Calu3 (cell line): ENCODE measurements around the gene PCNX1. TPM values are rescaled to one million over a fixed set of nuclear protein-coding genes. Genes with fewer than 3 reads are reported as not detected.

Experiments
- BruUV-seq: library from RNA; stranded (reverse); fragments of 400-500 nt; replicated peaks from 2 replicates; lab custom pipeline; 2021; lab: Mats Ljungman, UMichigan
- CTCF ChIA-PET: fragments of 300-600 bp; sonication (Branson Sonifier 250); formaldehyde crosslinking; loops from one replicate; lab custom pipeline; 2022; ENCODE audit warnings: antibody characterized with exemption; lab: Charles Lee
- DNase-seq: peaks from one replicate; pipeline ENCODE4 v3.0.0; 2022
- H3K27ac Mint-ChIP-seq: one replicate; pipeline ENCODE4 v1.8.0; 2022; ENCODE audit warnings: mixed read lengths; ENCODE audit not compliant: unreplicated experiment
- H3K27me3 Mint-ChIP-seq: one replicate; pipeline ENCODE4 v1.8.0; 2022; ENCODE audit warnings: mixed read lengths; ENCODE audit not compliant: unreplicated experiment
- H3K36me3 Mint-ChIP-seq: one replicate; pipeline ENCODE4 v1.8.0; 2022; ENCODE audit warnings: mild to moderate bottlenecking, moderate library complexity, mixed read lengths; ENCODE audit not compliant: insufficient read depth, unreplicated experiment
- H3K4me1 Mint-ChIP-seq: one replicate; pipeline ENCODE4 v1.8.0; 2022; ENCODE audit warnings: mild to moderate bottlenecking, low read depth, mixed read lengths; ENCODE audit not compliant: unreplicated experiment
- H3K4me3 Mint-ChIP-seq: one replicate; pipeline ENCODE4 v1.8.0; 2022; ENCODE audit warnings: mild to moderate bottlenecking, low read depth, moderate library complexity, mixed read lengths; ENCODE audit not compliant: unreplicated experiment
- H3K9me3 Mint-ChIP-seq: one replicate; pipeline ENCODE4 v1.8.0; 2022; ENCODE audit warnings: low read depth, mixed read lengths; ENCODE audit not compliant: unreplicated experiment
- intact Hi-C: fragments of 100-400 bp; cut with micrococcal nuclease; formaldehyde crosslinking; loops from one replicate; pipeline ENCODE4 v1.10.0; 2022; ENCODE audit not compliant: unreplicated experiment
- total RNA-seq: library from RNA; stranded (reverse); gene quantifications from 2 replicates; pipeline ENCODE4 v1.2.3, GENCODE V29; 2022
- TF ChIP-seq, protein P1 (sequence below): fragments of 200-600 bp; IDR thresholded peaks from one replicate; pipeline ENCODE4 v1.8.0; 2022; ENCODE audit warnings: antibody characterized with exemption; ENCODE audit not compliant: unreplicated experiment

PCNX1 gene
- total RNA-seq, 1 experiment from 2014 or later = 34.1 TPM

DNA sequence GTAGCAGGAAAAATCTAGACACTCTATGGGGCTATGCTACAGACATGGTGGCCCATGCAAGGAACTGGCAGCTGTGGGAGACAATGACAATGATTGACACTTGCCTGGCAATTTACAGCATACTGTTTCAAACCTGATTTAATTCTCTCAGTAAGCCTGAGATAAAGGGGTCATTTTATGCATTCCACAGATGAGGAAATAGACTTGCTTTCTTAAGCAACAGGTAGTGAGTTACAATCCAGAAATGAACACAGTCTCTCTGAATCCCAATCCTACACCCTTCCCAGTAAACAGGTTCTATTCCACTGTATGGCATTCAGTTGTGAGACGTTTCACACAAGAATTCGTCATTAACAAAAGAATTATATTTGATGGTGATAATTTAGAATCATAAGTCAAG, 15.5 kb upstream of the PCNX1 start:
- H3K36me3 Mint-ChIP-seq = no peaks in the 10 kb centered on the region
- intact Hi-C loops = no loop called here
- no peaks in the 10 kb centered on the region for H3K9me3 Mint-ChIP-seq
- H3K4me1 Mint-ChIP-seq = no peaks in the 10 kb centered on the region
- DNase-seq = no peak
- no peak overlapping the region for H3K4me3 Mint-ChIP-seq
- BruUV-seq = no TSS peak
- no peak overlapping the region for H3K27ac Mint-ChIP-seq
- TF ChIP-seq, protein P1, sequence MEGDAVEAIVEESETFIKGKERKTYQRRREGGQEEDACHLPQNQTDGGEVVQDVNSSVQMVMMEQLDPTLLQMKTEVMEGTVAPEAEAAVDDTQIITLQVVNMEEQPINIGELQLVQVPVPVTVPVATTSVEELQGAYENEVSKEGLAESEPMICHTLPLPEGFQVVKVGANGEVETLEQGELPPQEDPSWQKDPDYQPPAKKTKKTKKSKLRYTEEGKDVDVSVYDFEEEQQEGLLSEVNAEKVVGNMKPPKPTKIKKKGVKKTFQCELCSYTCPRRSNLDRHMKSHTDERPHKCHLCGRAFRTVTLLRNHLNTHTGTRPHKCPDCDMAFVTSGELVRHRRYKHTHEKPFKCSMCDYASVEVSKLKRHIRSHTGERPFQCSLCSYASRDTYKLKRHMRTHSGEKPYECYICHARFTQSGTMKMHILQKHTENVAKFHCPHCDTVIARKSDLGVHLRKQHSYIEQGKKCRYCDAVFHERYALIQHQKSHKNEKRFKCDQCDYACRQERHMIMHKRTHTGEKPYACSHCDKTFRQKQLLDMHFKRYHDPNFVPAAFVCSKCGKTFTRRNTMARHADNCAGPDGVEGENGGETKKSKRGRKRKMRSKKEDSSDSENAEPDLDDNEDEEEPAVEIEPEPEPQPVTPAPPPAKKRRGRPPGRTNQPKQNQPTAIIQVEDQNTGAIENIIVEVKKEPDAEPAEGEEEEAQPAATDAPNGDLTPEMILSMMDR = no peak
- CTCF ChIA-PET = interaction anchor here (0.6 kb wide), 1 partner anchor 213 kb away, joined by 4 read pairs; no protein-coding TSS in a partner anchor
- H3K27me3 Mint-ChIP-seq = peaks cover 38% of the 10 kb centered on the region

DNA sequence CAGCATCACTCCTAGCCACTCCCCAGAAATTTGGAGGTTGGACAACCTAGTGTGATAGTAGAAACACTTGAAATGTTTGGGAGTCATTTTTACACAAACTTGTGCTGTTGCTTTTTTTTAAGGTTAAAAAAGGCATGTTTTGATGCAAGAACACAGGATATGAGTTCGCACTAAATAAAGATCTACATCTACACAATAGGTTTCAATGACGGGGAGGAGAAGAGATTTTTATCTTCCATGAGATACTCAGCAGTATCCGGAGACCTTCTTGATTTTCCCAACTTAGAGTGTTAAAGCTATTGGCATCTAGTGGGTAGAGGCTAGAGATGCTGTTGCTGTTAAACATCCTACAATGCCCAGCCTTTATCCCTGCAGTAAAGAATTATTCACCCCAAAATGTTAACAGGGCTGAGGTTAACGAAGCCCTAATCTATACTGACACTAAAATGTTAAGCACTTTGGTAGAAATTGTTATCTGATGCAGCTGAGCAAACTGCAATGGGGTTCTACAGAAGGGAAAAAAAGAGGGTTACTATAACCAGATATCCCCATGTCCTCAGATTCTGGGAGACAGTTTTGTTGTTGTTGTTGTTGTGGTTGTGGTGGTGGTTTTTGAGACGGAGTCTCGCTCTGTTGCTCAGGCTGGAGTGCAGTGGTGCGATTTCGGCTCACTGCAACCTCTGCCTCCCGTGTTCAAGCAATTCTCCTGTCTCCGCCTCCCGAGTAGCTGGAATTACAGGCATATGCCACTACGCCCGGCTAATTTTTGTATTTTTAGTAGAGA, 14.0 kb upstream of the PCNX1 start:
- BruUV-seq = no TSS peak
- Mint-ChIP-seq H3K4me3 (no peak overlapping the region), H3K27ac (no peak overlapping the region), H3K4me1 (peaks cover 5% of the 10 kb centered on the region), H3K36me3 (no peaks in the 10 kb centered on the region), H3K9me3 (no peaks in the 10 kb centered on the region), H3K27me3 (peaks cover 30% of the 10 kb centered on the region)
- DNase-seq = no peak
- TF ChIP-seq, protein P1 = no peak
- CTCF ChIA-PET = no interaction called here
- intact Hi-C loops = no loop called here

DNA sequence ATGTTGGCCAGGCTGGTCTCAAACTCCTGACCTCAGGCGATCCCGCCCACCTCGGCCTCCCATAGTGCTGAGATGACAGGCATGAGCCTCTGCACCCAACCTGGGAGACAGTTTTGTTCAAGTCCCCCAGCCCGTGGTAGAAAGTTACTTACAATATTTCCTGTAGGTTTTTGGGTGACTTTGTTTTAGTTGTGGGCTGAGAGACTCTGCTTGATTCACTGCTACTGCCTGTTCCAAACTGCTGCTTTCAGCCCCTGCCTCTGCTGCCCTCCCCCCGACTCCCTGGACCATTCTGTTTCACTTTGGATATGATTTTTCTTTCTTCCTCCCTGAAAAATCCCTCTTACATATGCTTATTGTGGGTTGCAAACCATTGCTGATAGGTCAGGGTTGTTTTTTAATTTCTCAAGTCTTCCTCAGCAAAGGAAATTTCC, 13.4 kb upstream of the PCNX1 start:
- no peak for DNase-seq
- peaks cover 11% of the 10 kb centered on the region for H3K4me1 Mint-ChIP-seq
- H3K36me3 Mint-ChIP-seq = no peaks in the 10 kb centered on the region
- CTCF ChIA-PET = no interaction called here
- intact Hi-C loops = no loop called here
- BruUV-seq = no TSS peak
- H3K27me3 Mint-ChIP-seq = peaks cover 29% of the 10 kb centered on the region
- no peaks in the 10 kb centered on the region for H3K9me3 Mint-ChIP-seq
- H3K27ac Mint-ChIP-seq = no peak overlapping the region
- TF ChIP-seq, protein P1 = no peak
- H3K4me3 Mint-ChIP-seq = no peak overlapping the region

DNA sequence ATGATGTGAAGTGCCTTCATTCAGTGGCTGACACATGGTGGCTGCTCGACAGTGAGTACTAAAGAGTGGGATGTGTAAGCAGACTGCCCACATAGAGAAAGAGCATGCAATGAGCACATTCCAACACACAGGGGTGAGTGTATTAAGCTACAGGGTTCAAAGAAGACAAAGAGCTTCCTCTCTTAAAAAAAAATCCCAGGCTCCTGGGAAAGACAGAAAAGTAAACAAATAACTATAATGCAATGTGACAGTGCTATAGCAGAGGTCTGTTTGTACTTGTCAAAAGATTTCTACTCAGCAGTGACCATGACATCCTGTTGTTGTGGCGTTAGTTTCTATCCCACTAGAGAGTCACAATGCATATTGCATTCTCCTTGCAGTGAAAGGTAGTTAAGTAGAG, 12.4 kb upstream of the PCNX1 start:
- no peaks in the 10 kb centered on the region for H3K36me3 Mint-ChIP-seq
- no TSS peak for BruUV-seq
- intact Hi-C loops = no loop called here
- H3K4me1 Mint-ChIP-seq = peaks cover 13% of the 10 kb centered on the region
- H3K27ac Mint-ChIP-seq = no peak overlapping the region
- no peaks in the 10 kb centered on the region for H3K9me3 Mint-ChIP-seq
- H3K4me3 Mint-ChIP-seq = no peak overlapping the region
- CTCF ChIA-PET = no interaction called here
- peaks cover 19% of the 10 kb centered on the region for H3K27me3 Mint-ChIP-seq
- TF ChIP-seq, protein P1 = no peak
- DNase-seq = no peak
